ENCODE results near the gene KIF21B. TPM values are rescaled to one million over a fixed set of nuclear protein-coding genes. Genes with fewer than 3 reads are reported as not detected.

KIF21B gene
- total RNA-seq, 4 donors from 2014 or later, result 0.89 to 1.5 (median 1.1) TPM

- no peak overlapping the region for H3K27ac ChIP-seq
- no peak for DNase-seq
- H3K4me1 ChIP-seq, result peaks cover 0 to 8% of the 10 kb centered on the region in 2 donors
- H3K36me3 ChIP-seq, result no peaks in the 10 kb centered on the region
- no peak for TF ChIP-seq POLR2A (IDR thresholded peaks at IDR 0.05)
- TF ChIP-seq, protein P1, sequence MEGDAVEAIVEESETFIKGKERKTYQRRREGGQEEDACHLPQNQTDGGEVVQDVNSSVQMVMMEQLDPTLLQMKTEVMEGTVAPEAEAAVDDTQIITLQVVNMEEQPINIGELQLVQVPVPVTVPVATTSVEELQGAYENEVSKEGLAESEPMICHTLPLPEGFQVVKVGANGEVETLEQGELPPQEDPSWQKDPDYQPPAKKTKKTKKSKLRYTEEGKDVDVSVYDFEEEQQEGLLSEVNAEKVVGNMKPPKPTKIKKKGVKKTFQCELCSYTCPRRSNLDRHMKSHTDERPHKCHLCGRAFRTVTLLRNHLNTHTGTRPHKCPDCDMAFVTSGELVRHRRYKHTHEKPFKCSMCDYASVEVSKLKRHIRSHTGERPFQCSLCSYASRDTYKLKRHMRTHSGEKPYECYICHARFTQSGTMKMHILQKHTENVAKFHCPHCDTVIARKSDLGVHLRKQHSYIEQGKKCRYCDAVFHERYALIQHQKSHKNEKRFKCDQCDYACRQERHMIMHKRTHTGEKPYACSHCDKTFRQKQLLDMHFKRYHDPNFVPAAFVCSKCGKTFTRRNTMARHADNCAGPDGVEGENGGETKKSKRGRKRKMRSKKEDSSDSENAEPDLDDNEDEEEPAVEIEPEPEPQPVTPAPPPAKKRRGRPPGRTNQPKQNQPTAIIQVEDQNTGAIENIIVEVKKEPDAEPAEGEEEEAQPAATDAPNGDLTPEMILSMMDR (IDR thresholded peaks at IDR 0.05), result no peak
- no peaks in the 10 kb centered on the region for H3K9me3 ChIP-seq
- intact Hi-C loops (cut with DNase I), result no loop called here
- 89 to 94% methylated on average over 1 of the region's 1 CpG for WGBS, 2 donors
- H3K4me3 ChIP-seq (replicated peaks in 1 of 3), result no peak overlapping the region
- H3K27me3 ChIP-seq, result no peaks in the 10 kb centered on the region
Observed at GRCh38 chr1:201032408-201032807, 8.9 kb upstream of the KIF21B start.

- Histone ChIP-seq H3K4me3 (replicated peaks in 1 of 3) (no peak overlapping the region), H3K36me3 (no peaks in the 10 kb centered on the region), H3K27ac (peak overlapping the region in 1 of 3 donors; percentile 34), H3K9me3 (no peaks in the 10 kb centered on the region), H3K4me1 (peaks cover 0 to 9% of the 10 kb centered on the region in 2 donors), H3K27me3 (no peaks in the 10 kb centered on the region)
- intact Hi-C loops (cut with DNase I), result no loop called here
- TF ChIP-seq POLR2A (IDR thresholded peaks at IDR 0.05), result no peak
- TF ChIP-seq, protein P1 (IDR thresholded peaks at IDR 0.05), result no peak
- WGBS, 2 donors, result 71 to 76% methylated on average over 7 of the region's 7 CpGs
- DNase-seq, result no peak
Observed at GRCh38 chr1:201028461-201028889, 5.0 kb upstream of the KIF21B start.

GRCh38 chr1:201026836-201027235 lies 3.3 kb upstream of the KIF21B start:
- 65 to 73% methylated on average over 3 of the region's 3 CpGs for WGBS, 2 donors
- TF ChIP-seq POLR2A (IDR thresholded peaks at IDR 0.05), result no peak
- TF ChIP-seq, protein P1 (IDR thresholded peaks at IDR 0.05), result no peak
- H3K36me3 ChIP-seq, result no peaks in the 10 kb centered on the region
- no peak overlapping the region for H3K27ac ChIP-seq
- H3K4me1 ChIP-seq, result peaks cover 7 to 20% of the 10 kb centered on the region in 2 donors
- H3K9me3 ChIP-seq, result no peaks in the 10 kb centered on the region
- DNase-seq, result no peak
- no peaks in the 10 kb centered on the region for H3K27me3 ChIP-seq
- no peak overlapping the region for H3K4me3 ChIP-seq (replicated peaks in 1 of 3)
- intact Hi-C loops (cut with DNase I), result no loop called here

- intact Hi-C loops (cut with DNase I), result no loop called here
- Histone ChIP-seq H3K27ac (no peak overlapping the region), H3K4me3 (replicated peaks in 1 of 3) (no peak overlapping the region), H3K9me3 (no peaks in the 10 kb centered on the region), H3K36me3 (no peaks in the 10 kb centered on the region), H3K27me3 (no peaks in the 10 kb centered on the region), H3K4me1 (peaks cover 7 to 26% of the 10 kb centered on the region in 2 donors)
- DNase-seq, result no peak
- TF ChIP-seq, protein P1 (IDR thresholded peaks at IDR 0.05), result no peak
- TF ChIP-seq POLR2A (IDR thresholded peaks at IDR 0.05), result no peak
- 80 to 89% methylated on average over 3 of the region's 3 CpGs for WGBS, 2 donors
Observed at GRCh38 chr1:201026234-201026633, 2.7 kb upstream of the KIF21B start.

- Histone ChIP-seq H3K27ac (no peak overlapping the region), H3K4me1 (peaks cover 7 to 31% of the 10 kb centered on the region in 2 donors), H3K4me3 (replicated peaks in 1 of 3) (no peak overlapping the region), H3K36me3 (no peaks in the 10 kb centered on the region), H3K27me3 (no peaks in the 10 kb centered on the region), H3K9me3 (no peaks in the 10 kb centered on the region)
- DNase-seq, result no peak
- intact Hi-C loops (cut with DNase I), result no loop called here
- WGBS, 2 donors, result 77 to 82% methylated on average over 7 of the region's 7 CpGs
- TF ChIP-seq POLR2A (IDR thresholded peaks at IDR 0.05), result no peak
- TF ChIP-seq, protein P1 (IDR thresholded peaks at IDR 0.05), result no peak
Observed at GRCh38 chr1:201025571-201026002, 2.1 kb upstream of the KIF21B start.

Measured in thyroid gland (tissue), 4 donors.